Neural progenitor cell (in vitro differentiated cells): ENCODE data around the gene NRIP2. TPM values are rescaled to one million over a fixed set of nuclear protein-coding genes. Genes with fewer than 3 reads are reported as not detected.

Experiments
- DNase-seq: peaks from one replicate; pipeline ENCODE4 v3.0.0-alpha.2; 2016; ENCODE audit warnings: low spot score
- H2AFZ ChIP-seq: fragments of 200-600 bp; sonication (generic); replicated peaks from 2 replicates; pipeline ENCODE4 v1.6.1; 2016; ENCODE audit warnings: antibody characterized with exemption
- H3F3A ChIP-seq: fragments of 200-600 bp; sonication (generic); 2 replicates; pipeline ENCODE4 v1.6.1; 2016; ENCODE audit warnings: antibody characterized with exemption, low read depth
- H3K27ac ChIP-seq: fragments of 200-600 bp; sonication (generic); 2 replicates; pipeline ENCODE4 v1.5.1; 2016; ENCODE audit warnings: mild to moderate bottlenecking
- H3K27me3 ChIP-seq: fragments of 200-600 bp; sonication (generic); 2 replicates; pipeline ENCODE4 v1.6.1; 2016; ENCODE audit warnings: mild to moderate bottlenecking, moderate library complexity
- H3K36me3 ChIP-seq: fragments of 200-600 bp; sonication (generic); 2 replicates; pipeline ENCODE4 v1.5.1; 2016
- H3K4me1 ChIP-seq: fragments of 200-600 bp; sonication (generic); 2 replicates; pipeline ENCODE4 v1.6.1; 2016; ENCODE audit warnings: mixed run types
- H3K4me2 ChIP-seq: fragments of 200-600 bp; sonication (generic); 2 replicates; pipeline ENCODE4 v1.6.1; 2016
- H3K4me3 ChIP-seq: fragments of 200-600 bp; sonication (generic); 2 replicates; pipeline ENCODE4 v1.5.1; 2016
- H3K79me2 ChIP-seq: fragments of 200-600 bp; sonication (generic); 2 replicates; pipeline ENCODE4 v1.6.1; 2016; ENCODE audit warnings: low read depth
- H3K9ac ChIP-seq: fragments of 200-600 bp; sonication (generic); 2 replicates; pipeline ENCODE4 v1.6.1; 2016
- H3K9me3 ChIP-seq: fragments of 200-600 bp; sonication (generic); 2 replicates; pipeline ENCODE4 v1.5.1; 2016; ENCODE audit warnings: low read depth
- H4K20me1 ChIP-seq: fragments of 200-600 bp; sonication (generic); 2 replicates; pipeline ENCODE4 v1.6.1; 2016; ENCODE audit warnings: low read depth
- H3K27ac Mint-ChIP-seq: 3 replicates; pipeline ENCODE4 v1.8.0; 2021; ENCODE audit warnings: mixed read lengths
- H3K27me3 Mint-ChIP-seq: 2 replicates; pipeline ENCODE4 v1.8.0; 2022; ENCODE audit warnings: low read depth, mild to moderate bottlenecking, inconsistent platforms, moderate library complexity, mixed read lengths; ENCODE audit not compliant: insufficient read depth
- H3K36me3 Mint-ChIP-seq: 3 replicates; pipeline ENCODE4 v1.8.0; 2021; ENCODE audit warnings: mixed read lengths
- H3K4me1 Mint-ChIP-seq: 3 replicates; pipeline ENCODE4 v1.8.0; 2021; ENCODE audit warnings: mixed read lengths
- H3K4me3 Mint-ChIP-seq: 3 replicates; pipeline ENCODE4 v1.8.0; 2021; ENCODE audit warnings: mild to moderate bottlenecking, moderate library complexity, mixed read lengths
- H3K9me3 Mint-ChIP-seq: 3 replicates; pipeline ENCODE4 v1.8.0; 2020; ENCODE audit warnings: mixed read lengths
- CTCF ChIP-seq: fragments of 200-600 bp; sonication (generic); IDR thresholded peaks from 2 replicates; pipeline ENCODE4 v1.5.1; 2017; ENCODE audit warnings: antibody characterized with exemption, mild to moderate bottlenecking
- EZH2 ChIP-seq: fragments of 200-600 bp; sonication (generic); IDR thresholded peaks from 2 replicates; pipeline ENCODE4 v1.6.1; 2017; ENCODE audit warnings: antibody characterized with exemption, mild to moderate bottlenecking, moderate library complexity
- EZH2phosphoT487 ChIP-seq: fragments of 200-600 bp; sonication (generic); IDR thresholded peaks from 2 replicates; pipeline ENCODE4 v1.6.1; 2017; ENCODE audit warnings: antibody characterized with exemption
- total RNA-seq: library from RNA; depleted of rRNA; stranded (reverse); fragments of >200 nt; gene quantifications from 2 replicates; pipeline ENCODE4 v1.2.3, GENCODE V29; 2015; ENCODE audit warnings: low replicate concordance

NRIP2 gene
- total RNA-seq, 1 donor from 2014 or later = 0.65 TPM

DNA sequence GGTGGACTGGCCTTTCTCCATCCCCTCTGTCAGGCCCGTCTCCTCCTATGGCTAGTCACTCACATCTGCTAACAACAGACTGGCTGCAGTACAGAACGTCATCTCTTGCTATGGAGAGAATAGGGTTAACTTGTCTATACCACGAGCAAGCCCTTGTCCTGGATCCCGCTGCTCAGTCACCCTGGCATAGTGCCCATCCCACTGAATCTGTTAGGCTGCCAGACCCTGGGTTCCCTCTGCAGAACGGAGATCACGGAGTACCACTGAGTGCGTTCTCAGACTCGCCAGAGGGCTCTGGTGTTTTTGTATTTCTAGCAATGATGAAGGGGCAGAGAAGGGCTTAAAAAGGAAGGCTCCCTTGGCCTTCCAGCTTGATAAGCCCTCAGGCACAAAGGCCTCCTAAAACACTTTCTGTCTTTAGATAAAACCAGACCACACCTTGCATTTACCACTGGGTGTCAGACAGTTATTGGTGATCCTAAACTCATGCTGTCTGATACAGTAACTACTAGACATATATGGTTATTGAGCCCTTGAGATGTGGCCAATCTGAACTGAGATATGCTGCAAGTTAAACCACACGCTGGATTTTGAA, 6.3 kb upstream of the NRIP2 start:
- Mint-ChIP-seq H3K27ac (no peak overlapping the region), H3K27me3 (peaks cover 4% of the 10 kb centered on the region), H3K4me1 (peaks cover 16% of the 10 kb centered on the region), H3K4me3 (no peak overlapping the region), H3K36me3 (peaks cover 7% of the 10 kb centered on the region), H3K9me3 (no peaks in the 10 kb centered on the region)
- TF ChIP-seq CTCF = no peak
- no peak for TF ChIP-seq EZH2phosphoT487
- TF ChIP-seq EZH2 = no peak
- Histone ChIP-seq H3K9me3 (no peaks in the 10 kb centered on the region), H3K9ac (no peak overlapping the region), H3K4me1 (peaks cover 8% of the 10 kb centered on the region), H3K4me2 (no peak overlapping the region), H3K36me3 (no peaks in the 10 kb centered on the region), H3F3A (peaks cover 6% of the 10 kb centered on the region), H3K4me3 (no peak overlapping the region), H3K27ac (no peak overlapping the region), H3K79me2 (no peaks in the 10 kb centered on the region), H3K27me3 (no peaks in the 10 kb centered on the region), H2AFZ (no peak overlapping the region), H4K20me1 (no peaks in the 10 kb centered on the region)
- no peak for DNase-seq

DNA sequence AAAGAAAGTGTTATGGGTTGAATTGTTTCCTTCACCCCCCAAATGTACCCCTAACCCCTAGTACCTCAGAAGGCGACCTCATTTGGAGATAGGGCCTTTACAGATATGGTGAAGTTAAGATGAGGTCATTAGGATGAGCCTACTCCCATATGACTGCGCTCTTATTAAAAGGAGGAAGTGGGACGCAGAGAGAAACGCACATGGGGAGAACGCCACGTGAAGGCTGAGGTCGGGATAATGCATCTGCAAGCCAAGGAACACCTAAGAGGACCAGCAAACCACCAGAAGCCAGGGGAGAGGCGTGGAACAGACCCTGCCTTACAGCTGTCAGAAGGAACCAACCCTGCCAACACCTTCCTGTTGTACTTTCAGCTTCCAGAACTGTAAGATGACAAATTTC, 1.7 kb upstream of the NRIP2 start:
- Histone ChIP-seq H4K20me1 (peaks cover 5% of the 10 kb centered on the region), H3K4me3 (no peak overlapping the region), H3K27me3 (no peaks in the 10 kb centered on the region), H3K9me3 (no peaks in the 10 kb centered on the region), H3K4me1 (peaks cover 17% of the 10 kb centered on the region), H3K4me2 (no peak overlapping the region), H3K9ac (no peak overlapping the region), H2AFZ (no peak overlapping the region), H3K79me2 (no peaks in the 10 kb centered on the region), H3K36me3 (no peaks in the 10 kb centered on the region), H3F3A (peaks cover 2% of the 10 kb centered on the region), H3K27ac (no peak overlapping the region)
- no peak for TF ChIP-seq EZH2
- no peak for TF ChIP-seq CTCF
- TF ChIP-seq EZH2phosphoT487 = no peak
- peaks cover 8% of the 10 kb centered on the region for H3K36me3 Mint-ChIP-seq
- no peak overlapping the region for H3K4me3 Mint-ChIP-seq
- peaks cover 25% of the 10 kb centered on the region for H3K4me1 Mint-ChIP-seq
- no peak overlapping the region for H3K27ac Mint-ChIP-seq
- peaks cover 2% of the 10 kb centered on the region for H3K27me3 Mint-ChIP-seq
- DNase-seq = no peak
- no peaks in the 10 kb centered on the region for H3K9me3 Mint-ChIP-seq

DNA sequence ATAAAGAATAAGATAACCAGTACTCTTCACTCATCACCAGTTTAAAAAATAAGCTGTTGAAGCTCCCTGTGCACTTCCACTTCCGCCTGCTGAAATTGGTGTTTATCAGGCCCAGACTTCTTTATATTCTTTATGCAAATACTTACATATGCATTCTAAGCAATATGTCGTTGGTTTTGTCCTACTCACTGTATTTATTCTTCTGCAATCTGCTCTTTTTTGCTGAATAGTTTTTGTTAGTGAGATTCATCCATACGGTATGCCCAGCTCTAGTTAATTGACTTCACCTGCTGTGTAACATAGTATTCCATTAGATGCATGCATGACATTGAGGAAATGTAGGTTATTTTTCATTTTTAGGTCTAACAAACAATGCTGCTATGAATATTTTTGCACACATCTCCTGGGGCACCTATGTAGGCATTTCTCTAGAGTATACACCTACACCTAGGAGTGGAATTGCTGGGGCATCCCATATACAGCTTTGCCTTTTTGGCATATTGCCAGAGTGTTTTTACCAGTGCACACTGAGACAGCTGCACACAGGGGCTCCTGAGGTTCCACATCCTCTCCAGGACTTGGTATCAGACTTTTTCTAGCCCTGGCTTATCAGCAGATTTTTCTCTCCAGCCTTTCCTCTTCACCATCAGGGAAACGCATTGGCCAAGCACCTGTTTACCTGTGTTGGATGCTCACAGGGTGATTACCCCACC, 1.0 kb upstream of the NRIP2 start:
- no peak overlapping the region for H3K27ac Mint-ChIP-seq
- Histone ChIP-seq H3K4me2 (no peak overlapping the region), H3K4me1 (peaks cover 17% of the 10 kb centered on the region), H3K27me3 (no peaks in the 10 kb centered on the region), H2AFZ (no peak overlapping the region), H3K4me3 (no peak overlapping the region), H4K20me1 (peaks cover 5% of the 10 kb centered on the region), H3K27ac (no peak overlapping the region), H3K9ac (no peak overlapping the region), H3K9me3 (no peaks in the 10 kb centered on the region), H3K79me2 (no peaks in the 10 kb centered on the region), H3F3A (peaks cover 2% of the 10 kb centered on the region), H3K36me3 (no peaks in the 10 kb centered on the region)
- H3K4me3 Mint-ChIP-seq = no peak overlapping the region
- H3K9me3 Mint-ChIP-seq = no peaks in the 10 kb centered on the region
- peaks cover 9% of the 10 kb centered on the region for H3K36me3 Mint-ChIP-seq
- H3K4me1 Mint-ChIP-seq = peaks cover 25% of the 10 kb centered on the region
- H3K27me3 Mint-ChIP-seq = peaks cover 2% of the 10 kb centered on the region
- DNase-seq = no peak
- TF ChIP-seq EZH2 (no peak), EZH2phosphoT487 (no peak), CTCF (no peak)
